ENCODE data around the gene FRRS1L.

The FRRS1L gene, protein sequence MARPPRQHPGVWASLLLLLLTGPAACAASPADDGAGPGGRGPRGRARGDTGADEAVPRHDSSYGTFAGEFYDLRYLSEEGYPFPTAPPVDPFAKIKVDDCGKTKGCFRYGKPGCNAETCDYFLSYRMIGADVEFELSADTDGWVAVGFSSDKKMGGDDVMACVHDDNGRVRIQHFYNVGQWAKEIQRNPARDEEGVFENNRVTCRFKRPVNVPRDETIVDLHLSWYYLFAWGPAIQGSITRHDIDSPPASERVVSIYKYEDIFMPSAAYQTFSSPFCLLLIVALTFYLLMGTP
- 0 reads per million in 2 donors for total RNA-seq

- DNase-seq = no peak
These were observed at the start of gene FRRS1L for GRCh38 chr9:109166771-109167601. TSS of gene FRRS1L (minus strand) at chr9:109167249. CDS start at chr9:109167138, 111 bp downstream.

DNA sequence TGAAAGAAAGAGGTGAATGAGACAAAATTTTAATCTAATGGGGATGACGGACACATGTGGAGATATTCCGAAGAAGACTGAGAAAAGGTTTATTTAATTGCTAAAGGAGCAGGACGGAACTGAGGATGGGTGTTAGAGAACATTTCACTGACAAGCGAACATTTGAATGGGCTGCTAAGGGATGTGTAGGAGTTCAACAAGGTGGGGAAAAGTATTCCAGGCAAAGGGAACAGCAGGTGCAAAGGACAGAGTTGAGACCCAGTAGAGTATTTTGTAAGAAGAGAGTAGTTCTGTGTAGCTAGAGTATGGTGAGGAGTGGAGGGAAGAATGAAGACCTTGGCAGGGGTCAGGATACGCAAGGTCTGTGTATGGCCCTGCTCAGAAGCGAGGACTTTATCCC, 47.4 kb upstream of the FRRS1L start:
- DNase-seq = no peak

DNA sequence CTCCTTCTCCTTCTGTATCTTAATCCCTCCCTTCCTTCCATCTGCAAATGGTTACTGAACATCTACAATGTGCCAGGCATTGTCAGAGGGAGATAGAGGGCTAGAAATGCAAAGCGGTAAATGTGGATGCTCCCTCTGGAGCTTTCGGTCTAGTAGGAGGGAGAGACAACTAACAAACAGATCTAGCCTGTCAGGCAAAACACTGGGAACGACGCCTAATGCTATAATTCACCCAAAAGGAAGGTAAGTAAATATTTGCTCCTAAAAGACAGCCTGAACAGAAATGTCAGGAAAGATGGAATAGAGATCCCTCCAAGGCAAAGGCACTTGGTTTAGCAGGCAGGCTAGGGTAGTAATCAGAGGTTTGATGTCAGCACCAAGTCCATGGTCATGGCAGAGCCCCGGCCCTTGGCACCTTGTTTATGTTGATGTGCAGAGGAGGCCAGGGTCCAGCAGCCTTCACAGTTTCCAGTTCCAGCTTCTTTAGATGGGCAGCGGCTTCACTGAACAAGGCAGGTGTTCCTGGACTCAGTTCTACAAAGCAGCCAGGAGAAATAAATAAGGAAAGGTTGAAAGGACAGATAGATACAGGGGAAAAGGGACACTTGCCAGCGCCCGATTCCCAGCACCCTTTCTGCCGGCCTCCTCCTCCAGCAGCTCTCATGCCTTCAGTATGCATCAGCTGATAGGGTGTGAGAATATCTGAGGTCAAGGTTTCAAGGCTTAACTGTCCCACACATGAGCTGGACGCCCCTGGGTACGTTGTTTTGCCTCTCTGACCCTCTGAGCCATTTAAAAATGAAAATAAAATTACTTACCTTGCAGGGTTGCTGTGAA, 46.5 kb upstream of the FRRS1L start:
- DNase-seq = no peak

DNA sequence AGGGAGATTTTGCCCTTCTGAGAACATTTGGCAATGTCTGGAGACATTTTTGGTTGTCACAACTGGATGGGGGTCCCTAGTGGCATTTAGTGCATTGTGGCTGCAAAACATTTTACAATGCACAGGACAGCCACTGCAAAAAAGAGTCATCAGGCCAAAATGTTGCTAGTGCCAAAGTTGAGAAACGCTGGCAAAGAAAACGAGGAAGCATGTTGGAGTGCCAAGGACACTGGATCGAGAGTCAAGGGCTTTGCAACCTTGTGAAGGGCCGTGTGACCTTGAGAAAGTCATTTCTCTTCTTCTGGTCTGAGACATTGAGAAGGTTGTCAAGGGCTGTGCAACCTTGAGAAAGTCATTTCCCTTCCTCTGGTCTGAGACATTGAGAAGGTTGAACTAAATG, 45.7 kb upstream of the FRRS1L start:
- DNase-seq = no peak

DNA sequence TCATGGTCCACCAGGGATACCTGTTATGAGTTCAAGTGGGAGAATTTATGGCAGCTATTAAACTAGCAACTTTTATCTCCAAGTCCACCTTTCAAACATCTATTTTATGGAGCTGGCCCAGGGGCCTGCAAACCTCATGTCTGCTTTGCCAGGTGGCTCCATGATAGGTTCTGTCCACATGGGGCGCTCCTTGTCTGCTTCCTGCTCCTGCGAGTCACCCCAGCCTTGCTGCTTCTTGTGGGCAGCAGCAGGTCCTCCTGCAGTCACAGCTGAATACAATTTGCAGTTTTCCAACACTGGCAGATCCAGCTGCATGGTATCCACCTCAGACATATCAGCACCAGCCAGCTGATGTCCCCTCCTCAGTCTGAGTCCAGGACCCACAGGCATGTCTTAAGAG, 39.6 kb upstream of the FRRS1L start:
- no peak for DNase-seq

- no peak for DNase-seq
These were observed 38.5 kb upstream of the FRRS1L start for GRCh38 chr9:109205526-109205925.

GRCh38 chr9:109203761-109204360, 36.8 kb upstream of the FRRS1L start:
- DNase-seq = no peak

- no peak for DNase-seq
These were observed 32.6 kb upstream of the FRRS1L start for GRCh38 chr9:109199676-109200075.

GRCh38 chr9:109198736-109199382, 31.8 kb upstream of the FRRS1L start:
- no peak for DNase-seq

DNA sequence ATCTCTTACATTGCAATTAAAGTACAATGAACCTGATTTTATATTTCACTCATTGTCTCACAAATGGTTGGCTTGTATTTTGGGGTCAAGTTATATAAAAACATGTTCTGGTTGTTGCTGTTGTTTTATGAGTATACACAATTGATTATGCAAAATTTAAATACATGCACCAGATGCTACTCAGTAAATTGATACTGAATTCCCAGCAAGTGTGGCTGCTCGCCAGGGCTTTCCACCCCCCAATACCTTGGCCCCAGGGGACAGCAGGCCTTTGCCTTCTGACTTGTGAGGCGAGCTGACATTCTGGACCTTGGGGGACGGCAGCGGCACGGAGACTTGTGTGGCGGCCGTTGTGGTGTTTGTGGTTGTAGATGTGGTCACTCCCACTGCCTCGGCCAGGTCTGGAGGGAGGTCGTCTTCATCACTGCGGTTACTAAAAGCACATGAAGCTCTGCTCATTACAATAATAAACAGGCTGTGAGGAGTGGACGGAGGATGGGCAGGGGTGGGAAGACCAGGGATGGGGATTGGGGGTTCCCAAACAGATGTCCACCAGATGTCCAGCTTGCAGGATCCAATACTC, 27.0 kb upstream of the FRRS1L start:
- no peak for DNase-seq

GRCh38 chr9:109192732-109193361, 25.8 kb upstream of the FRRS1L start:
- no peak for DNase-seq

- DNase-seq = no peak
These were observed 24.7 kb upstream of the FRRS1L start for GRCh38 chr9:109191746-109192145.

DNA sequence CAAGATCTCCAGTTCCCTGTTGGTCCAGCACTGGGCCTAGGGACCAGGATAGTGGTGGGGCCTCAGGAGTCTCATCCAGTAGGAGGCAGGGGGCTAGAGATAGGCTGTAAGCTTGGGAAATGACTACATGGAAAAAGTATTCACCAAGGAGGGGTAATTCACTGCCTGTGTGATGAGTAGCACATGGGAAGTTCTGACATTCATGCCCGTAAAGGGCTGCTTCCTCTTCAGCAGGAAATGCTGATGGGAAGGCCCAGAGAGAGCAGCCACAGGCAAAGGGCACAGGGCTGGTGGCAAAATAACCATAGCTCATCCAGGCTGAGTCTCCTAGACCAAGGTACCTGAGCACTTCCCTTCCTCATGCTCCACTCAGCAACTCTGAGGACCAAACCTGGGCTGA, 23.1 kb upstream of the FRRS1L start:
- DNase-seq = no peak

GRCh38 chr9:109186857-109187520, 19.9 kb upstream of the FRRS1L start:
- DNase-seq = no peak

GRCh38 chr9:109182940-109183798, 16.1 kb upstream of the FRRS1L start:
- DNase-seq = no peak

- no peak for DNase-seq
These were observed 15.5 kb upstream of the FRRS1L start for GRCh38 chr9:109182550-109182939.

- DNase-seq = no peak
These were observed 14.2 kb upstream of the FRRS1L start for GRCh38 chr9:109181284-109181683.

DNA sequence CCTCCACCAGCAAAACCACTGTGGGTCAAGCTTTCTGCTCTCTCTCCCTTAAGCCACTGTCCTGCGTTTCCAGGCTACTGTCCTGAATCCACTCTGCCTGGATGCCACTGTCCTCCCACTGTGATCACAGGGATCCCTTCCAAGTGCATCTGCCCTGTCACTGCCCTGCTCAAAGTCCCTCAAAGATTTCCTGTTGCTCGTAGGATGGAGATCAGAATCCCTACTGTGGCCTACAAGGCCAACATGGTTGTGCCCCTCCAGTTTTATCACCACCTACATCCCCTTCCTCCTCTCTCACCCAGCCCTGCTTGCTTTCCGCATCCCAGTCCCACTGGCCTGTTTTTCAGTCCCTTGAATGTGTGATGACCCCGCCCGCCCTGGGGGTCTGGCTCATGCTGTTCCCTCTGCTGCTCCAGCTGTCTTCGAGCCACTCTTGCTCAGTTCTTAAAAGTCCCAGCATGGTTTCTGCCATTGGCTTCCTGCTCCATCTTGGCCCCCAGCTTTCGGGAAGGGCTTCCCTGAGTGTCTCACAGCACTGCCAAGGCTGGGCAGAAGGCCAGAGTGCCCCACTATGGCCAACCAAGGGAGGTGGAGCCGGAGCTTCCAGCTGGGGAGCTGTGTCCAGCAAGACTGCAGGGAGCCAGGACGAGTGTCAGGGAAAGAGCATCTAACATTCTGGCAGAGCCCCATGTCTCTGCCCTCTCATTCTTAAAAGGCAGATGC, 12.9 kb upstream of the FRRS1L start:
- no peak for DNase-seq

DNA sequence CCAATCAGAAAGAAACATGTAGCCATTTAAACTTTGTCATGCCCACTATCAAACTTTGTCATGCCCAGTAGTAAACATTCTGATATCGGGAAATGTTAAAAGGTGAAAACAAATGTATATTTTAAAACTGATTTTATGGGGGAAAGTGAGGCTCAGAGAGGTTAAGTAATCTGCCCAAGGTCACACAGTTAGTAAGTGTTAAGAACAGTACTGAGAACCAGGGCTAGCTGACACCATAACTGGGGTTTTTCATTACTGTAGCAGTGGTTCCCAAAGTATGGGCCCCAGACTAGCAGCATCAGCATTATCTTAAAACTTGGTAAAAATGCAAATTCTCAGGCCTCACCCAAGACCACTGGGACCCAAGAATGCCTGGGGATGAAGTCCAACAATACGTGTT, 9.9 kb upstream of the FRRS1L start:
- DNase-seq = no peak

All from T-helper 9 cell (primary cell).